Progenitor cell of endocrine pancreas (in vitro differentiated cells): ENCODE results near the gene KLHL6. TPM values are rescaled to one million over a fixed set of nuclear protein-coding genes. Genes with fewer than 3 reads are reported as not detected.

ENCODE experiments used
- DNase-seq: peaks from one replicate; pipeline ENCODE4 v3.0.0; 2021; ENCODE audit warnings: low spot score; ENCODE audit not compliant: unreplicated experiment
- H3K27ac Mint-ChIP-seq: 2 replicates; pipeline ENCODE4 v1.8.0; 2021; ENCODE audit warnings: mild to moderate bottlenecking, moderate library complexity, mixed read lengths
- H3K27me3 Mint-ChIP-seq: 2 replicates; pipeline ENCODE4 v1.8.0; 2021; ENCODE audit warnings: mixed read lengths
- H3K36me3 Mint-ChIP-seq: 2 replicates; pipeline ENCODE4 v1.8.0; 2022; ENCODE audit warnings: mixed read lengths; ENCODE audit not compliant: insufficient read depth
- H3K4me1 Mint-ChIP-seq: 2 replicates; pipeline ENCODE4 v1.8.0; 2021; ENCODE audit warnings: low read depth, mixed read lengths
- H3K4me3 Mint-ChIP-seq: 2 replicates; pipeline ENCODE4 v1.8.0; 2021; ENCODE audit warnings: low read depth, mild to moderate bottlenecking, moderate library complexity, mixed read lengths
- H3K9me3 Mint-ChIP-seq: 2 replicates; pipeline ENCODE4 v1.8.0; 2021; ENCODE audit warnings: low read depth, mixed read lengths
- total RNA-seq: library from RNA; stranded (reverse); gene quantifications from 2 replicates; pipeline ENCODE4 v1.2.1, GENCODE V29; 2021
- TF ChIP-seq, protein P1 (sequence below): fragments of 200-600 bp; sonication (generic); IDR thresholded peaks from one replicate; pipeline ENCODE4 v1.5.0; 2021; ENCODE audit warnings: antibody characterized with exemption, mild to moderate bottlenecking; ENCODE audit not compliant: unreplicated experiment

KLHL6 gene
- total RNA-seq, 1 donor from 2014 or later, result 0.12 TPM

- Mint-ChIP-seq H3K36me3 (no peaks in the 10 kb centered on the region), H3K4me1 (no peaks in the 10 kb centered on the region), H3K4me3 (no peak overlapping the region), H3K27ac (no peak overlapping the region), H3K9me3 (peaks cover 2% of the 10 kb centered on the region), H3K27me3 (peaks cover 3% of the 10 kb centered on the region)
- TF ChIP-seq, protein P1, sequence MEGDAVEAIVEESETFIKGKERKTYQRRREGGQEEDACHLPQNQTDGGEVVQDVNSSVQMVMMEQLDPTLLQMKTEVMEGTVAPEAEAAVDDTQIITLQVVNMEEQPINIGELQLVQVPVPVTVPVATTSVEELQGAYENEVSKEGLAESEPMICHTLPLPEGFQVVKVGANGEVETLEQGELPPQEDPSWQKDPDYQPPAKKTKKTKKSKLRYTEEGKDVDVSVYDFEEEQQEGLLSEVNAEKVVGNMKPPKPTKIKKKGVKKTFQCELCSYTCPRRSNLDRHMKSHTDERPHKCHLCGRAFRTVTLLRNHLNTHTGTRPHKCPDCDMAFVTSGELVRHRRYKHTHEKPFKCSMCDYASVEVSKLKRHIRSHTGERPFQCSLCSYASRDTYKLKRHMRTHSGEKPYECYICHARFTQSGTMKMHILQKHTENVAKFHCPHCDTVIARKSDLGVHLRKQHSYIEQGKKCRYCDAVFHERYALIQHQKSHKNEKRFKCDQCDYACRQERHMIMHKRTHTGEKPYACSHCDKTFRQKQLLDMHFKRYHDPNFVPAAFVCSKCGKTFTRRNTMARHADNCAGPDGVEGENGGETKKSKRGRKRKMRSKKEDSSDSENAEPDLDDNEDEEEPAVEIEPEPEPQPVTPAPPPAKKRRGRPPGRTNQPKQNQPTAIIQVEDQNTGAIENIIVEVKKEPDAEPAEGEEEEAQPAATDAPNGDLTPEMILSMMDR, result no peak
- DNase-seq, result no peak
Observed at GRCh38 chr3:183590442-183590841, 34.9 kb upstream of the KLHL6 start.

- H3K27ac Mint-ChIP-seq, result no peak overlapping the region
- TF ChIP-seq, protein P1, result no peak
Observed at GRCh38 chr3:183587336-183587735, 31.8 kb upstream of the KLHL6 start.

GRCh38 chr3:183586477-183586876, 31.0 kb upstream of the KLHL6 start:
- Mint-ChIP-seq H3K4me1 (peaks cover 20% of the 10 kb centered on the region), H3K4me3 (no peak overlapping the region), H3K36me3 (no peaks in the 10 kb centered on the region), H3K27ac (no peak overlapping the region), H3K27me3 (peaks cover 3% of the 10 kb centered on the region), H3K9me3 (no peaks in the 10 kb centered on the region)
- no peak for DNase-seq
- TF ChIP-seq, protein P1, result no peak

More at GRCh38 chr3:183587336-183587735, 31.8 kb upstream of the KLHL6 start:
- H3K36me3 Mint-ChIP-seq, result no peaks in the 10 kb centered on the region
- H3K9me3 Mint-ChIP-seq, result no peaks in the 10 kb centered on the region
- DNase-seq, result no peak
- no peak overlapping the region for H3K4me3 Mint-ChIP-seq
- H3K4me1 Mint-ChIP-seq, result peaks cover 19% of the 10 kb centered on the region
- peaks cover 3% of the 10 kb centered on the region for H3K27me3 Mint-ChIP-seq

- TF ChIP-seq, protein P1, result no peak
- Mint-ChIP-seq H3K9me3 (no peaks in the 10 kb centered on the region), H3K4me3 (no peak overlapping the region), H3K27me3 (peaks cover 3% of the 10 kb centered on the region), H3K36me3 (no peaks in the 10 kb centered on the region), H3K27ac (no peak overlapping the region), H3K4me1 (peaks cover 20% of the 10 kb centered on the region)
- DNase-seq, result no peak
Observed at GRCh38 chr3:183584914-183585280, 29.4 kb upstream of the KLHL6 start.

DNA sequence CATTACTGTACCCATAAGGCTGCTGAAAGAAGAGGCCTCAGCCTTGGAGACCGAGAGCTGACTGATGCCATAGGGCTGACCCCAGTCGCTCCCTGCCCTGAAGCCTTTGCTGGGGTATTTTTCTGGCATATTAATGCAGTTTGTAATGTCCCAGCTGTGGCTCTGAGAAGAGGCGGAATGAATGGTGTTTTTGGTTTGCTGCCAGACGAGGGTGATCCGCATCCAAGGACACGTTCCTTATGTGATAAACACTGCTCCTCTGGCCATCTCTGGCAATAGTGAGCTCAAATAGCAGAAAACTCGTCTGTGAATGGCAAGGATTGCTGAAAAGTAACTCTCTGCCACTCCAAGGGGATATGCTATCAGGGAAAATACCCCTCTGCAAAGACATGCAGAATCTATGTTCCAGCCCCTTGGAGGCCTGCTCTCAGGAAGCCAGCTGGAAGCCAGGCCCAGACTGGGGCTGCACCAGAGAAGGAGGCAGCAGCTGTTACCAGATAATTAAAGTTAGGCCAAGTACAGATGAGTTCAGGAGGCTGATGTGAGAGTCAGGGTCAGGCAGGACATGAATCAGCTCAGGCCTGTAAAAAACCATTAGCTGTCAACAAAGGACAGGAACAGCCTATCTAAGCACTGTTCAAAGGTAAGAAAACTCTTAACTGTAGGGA, 28.9 kb upstream of the KLHL6 start:
- DNase-seq, result no peak
- Mint-ChIP-seq H3K9me3 (no peaks in the 10 kb centered on the region), H3K36me3 (no peaks in the 10 kb centered on the region), H3K27ac (no peak overlapping the region), H3K4me1 (peaks cover 20% of the 10 kb centered on the region), H3K27me3 (peaks cover 3% of the 10 kb centered on the region), H3K4me3 (no peak overlapping the region)
- TF ChIP-seq, protein P1, result no peak
